ENCODE data around the gene APIP. TPM values are rescaled to one million over a fixed set of nuclear protein-coding genes. Genes with fewer than 3 reads are reported as not detected.

APIP gene
- total and polyA plus RNA-seq, 10 of the 15 experiments (the other 5 are each of a cell fraction or from before 2014, with no cell fraction given) = 26.8 to 87.1 (median 52.8) TPM

DNA sequence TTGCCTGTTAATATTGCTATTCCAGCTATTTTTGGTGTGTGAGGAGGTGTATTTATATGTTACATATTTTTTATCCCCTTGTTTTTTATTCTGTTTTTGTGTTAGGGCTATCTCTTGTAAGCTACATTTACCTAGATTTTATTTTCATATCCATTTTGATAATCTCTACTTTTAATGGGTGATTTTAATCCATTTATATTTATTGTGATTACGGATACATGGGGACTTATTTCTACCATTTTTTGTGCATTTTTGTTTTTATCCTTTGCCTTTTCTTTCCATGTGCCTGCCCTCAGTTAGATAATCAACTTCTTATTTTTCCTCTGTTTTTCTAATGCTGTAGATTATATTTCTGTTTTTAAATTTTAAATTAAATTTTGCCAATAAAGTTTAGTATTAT is 28.5 kb upstream of the APIP start:
- in situ Hi-C loops (cut with MboI) = no loop called here
- intact Hi-C loops (cut with micrococcal nuclease; ENCODE audit: unreplicated experiment) = no loop called here

GRCh38 chr11:34941688-34942087 is 25.5 kb upstream of the APIP start:
- ChIA-PET SMC1A (ENCODE audit: uncharacterized antibody, unreplicated experiment) (interaction anchor here (1.0 to 3.2 kb wide), 6 partner anchors 13 to 450 kb away, joined by 3 to 18 read pairs (median 4); no protein-coding TSS in a partner anchor), RAD21 (ENCODE audit: unreplicated experiment) (interaction anchor here (0.6 to 1.7 kb wide), 3 partner anchors 13 to 1523 kb away, joined by 3 read pairs; no protein-coding TSS in a partner anchor), POLR2A (no interaction called here), CTCF (interaction anchor here (1.0 to 2.6 kb wide), 11 partner anchors 12 to 364 kb away, joined by 3 to 16 read pairs (median 5); no protein-coding TSS in a partner anchor)
- H4K20me1 ChIP-seq (ENCODE audit: control insufficient read depth, insufficient read depth) = no peaks in the 10 kb centered on the region
- FAIRE-seq (no peak), DNase-seq (ENCODE audit: low read depth, low spot score) (no peak), ATAC-seq (no peak)
- BruUV-seq (replicated peaks) = no TSS peak
- in situ Hi-C loops (cut with MboI) (no loop called here), intact Hi-C loops (cut with micrococcal nuclease; ENCODE audit: unreplicated experiment) (no loop called here)
- 99% methylated on average over 13 of the region's 13 CpGs for whole genome bisulfite sequencing (ENCODE audit: insufficient coverage, insufficient replicate concordance, low lambda C conversion rate, missing lambda C conversion rate)
- H3K4me2 ChIP-seq (ENCODE audit: control insufficient read depth, insufficient read depth) = no peak overlapping the region
- H3K79me2 ChIP-seq (ENCODE audit: control insufficient read depth, insufficient read depth, low read length) = no peaks in the 10 kb centered on the region; the same call in 1 of the 2 replicates
- H3K36me3 ChIP-seq (ENCODE audit: control insufficient read depth in 2 of 2, insufficient read depth in 2 of 2, low read length in 1 of 2) = no peaks in the 10 kb centered on the region; a peak in 1 of 4 replicates
- no peaks in the 10 kb centered on the region for H3K27me3 ChIP-seq (replicated peaks in 1 of 2; ENCODE audit: control insufficient read depth in 2 of 2, insufficient read depth in 2 of 2, low read length in 1 of 2)
- 0 out of 3 replicates have a peak, but pooled peaks cover 2% of the 10 kb centered on the region for H3K9me3 ChIP-seq (replicated peaks; ENCODE audit: control insufficient read depth, insufficient read depth, low read length)
- H3K9ac ChIP-seq (ENCODE audit: control insufficient read depth, insufficient read depth, low read length) = no peak overlapping the region
- no peaks in the 10 kb centered on the region; the same call in 1 of the 2 replicates for H3K4me1 ChIP-seq (ENCODE audit: control insufficient read depth, insufficient read depth, low read length)
- H2AFZ ChIP-seq (ENCODE audit: control insufficient read depth, low read depth, low read length) = no peak overlapping the region
- no peak overlapping the region for H3K4me3 ChIP-seq
- no peak overlapping the region for H3K27ac ChIP-seq (ENCODE audit: control insufficient read depth, insufficient read depth)
- TF ChIP-seq ZZZ3 (IDR thresholded peaks at IDR 0.05; ENCODE audit: control insufficient read depth, insufficient read length, low read depth) = no peak
- TF ChIP-seq YY1 (IDR thresholded peaks at IDR 0.05; ENCODE audit: low read depth, low read length) = no peak
- TF ChIP-seq WRNIP1 (IDR thresholded peaks at IDR 0.05; ENCODE audit: borderline replicate concordance, low read depth, low read length) = no peak
- TF ChIP-seq KLF5 (IDR thresholded peaks at IDR 0.05; ENCODE audit: partially characterized antibody) = no peak
- no peak for TF ChIP-seq ZNF622 (IDR thresholded peaks at IDR 0.05)
- no peak for TF ChIP-seq REST (IDR thresholded peaks at IDR 0.05; ENCODE audit: low read depth, low read length)
- no peak for TF ChIP-seq ZBED1 (IDR thresholded peaks at IDR 0.05; ENCODE audit: borderline replicate concordance)
- no peak for TF ChIP-seq RAD51 (IDR thresholded peaks at IDR 0.05)
- TF ChIP-seq TCF12 (IDR thresholded peaks at IDR 0.05; ENCODE audit: low read depth, low read length) = no peak
- no peak for TF ChIP-seq CHD4 (IDR thresholded peaks at IDR 0.05)
- no peak for TF ChIP-seq STAT1 (conservative IDR thresholded peaks at IDR 0.05)
- TF ChIP-seq CHD1 (IDR thresholded peaks at IDR 0.05; ENCODE audit: low read depth, low read length) = no peak
- TF ChIP-seq, protein P1, sequence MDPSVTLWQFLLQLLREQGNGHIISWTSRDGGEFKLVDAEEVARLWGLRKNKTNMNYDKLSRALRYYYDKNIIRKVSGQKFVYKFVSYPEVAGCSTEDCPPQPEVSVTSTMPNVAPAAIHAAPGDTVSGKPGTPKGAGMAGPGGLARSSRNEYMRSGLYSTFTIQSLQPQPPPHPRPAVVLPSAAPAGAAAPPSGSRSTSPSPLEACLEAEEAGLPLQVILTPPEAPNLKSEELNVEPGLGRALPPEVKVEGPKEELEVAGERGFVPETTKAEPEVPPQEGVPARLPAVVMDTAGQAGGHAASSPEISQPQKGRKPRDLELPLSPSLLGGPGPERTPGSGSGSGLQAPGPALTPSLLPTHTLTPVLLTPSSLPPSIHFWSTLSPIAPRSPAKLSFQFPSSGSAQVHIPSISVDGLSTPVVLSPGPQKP (IDR thresholded peaks at IDR 0.05; ENCODE audit: low read depth, low read length) = no peak

More for the DNA sequence above, 28.5 kb upstream of the APIP start:
- no TSS peak for BruUV-seq (replicated peaks)
- FAIRE-seq (no peak), DNase-seq (ENCODE audit: low read depth, low spot score) (no peak), ATAC-seq (no peak)
- no peak overlapping the region for H3K27ac ChIP-seq (ENCODE audit: control insufficient read depth, insufficient read depth)
- ChIA-PET CTCF (no interaction called here), RAD21 (ENCODE audit: unreplicated experiment) (no interaction called here), POLR2A (no interaction called here), SMC1A (ENCODE audit: uncharacterized antibody, unreplicated experiment) (interaction anchor here (1.4 to 2.3 kb wide), 4 partner anchors 13 to 230 kb away, joined by 3 to 5 read pairs (median 4); no protein-coding TSS in a partner anchor)
- H3K4me1 ChIP-seq (ENCODE audit: control insufficient read depth, insufficient read depth, low read length) = no peaks in the 10 kb centered on the region; the same call in 1 of the 2 replicates
- no peaks in the 10 kb centered on the region; the same call in 1 of the 2 replicates for H3K79me2 ChIP-seq (ENCODE audit: control insufficient read depth, insufficient read depth, low read length)
- no peak overlapping the region for H3K4me2 ChIP-seq (ENCODE audit: control insufficient read depth, insufficient read depth)
- no peak overlapping the region for H3K9ac ChIP-seq (ENCODE audit: control insufficient read depth, insufficient read depth, low read length)
- H3K4me3 ChIP-seq = no peak overlapping the region
- no peaks in the 10 kb centered on the region for H4K20me1 ChIP-seq (ENCODE audit: control insufficient read depth, insufficient read depth)
- no peak for TF ChIP-seq PAX8 (IDR thresholded peaks at IDR 0.05)
- no peak for TF ChIP-seq STAT1 (conservative IDR thresholded peaks at IDR 0.05)
- H3K36me3 ChIP-seq (ENCODE audit: control insufficient read depth in 2 of 2, insufficient read depth in 2 of 2, low read length in 1 of 2) = peaks cover 0 to 4% of the 10 kb centered on the region in 2 experiments; a peak in 1 of 4 replicates
- H3K9me3 ChIP-seq (replicated peaks; ENCODE audit: control insufficient read depth, insufficient read depth, low read length) = 0 out of 3 replicates have a peak, but pooled peaks cover 2% of the 10 kb centered on the region
- 96% methylated on average over 1 of the region's 1 CpG for WGBS (ENCODE audit: insufficient coverage, insufficient replicate concordance, low lambda C conversion rate, missing lambda C conversion rate)
- no peaks in the 10 kb centered on the region for H3K27me3 ChIP-seq (replicated peaks in 1 of 2; ENCODE audit: control insufficient read depth in 2 of 2, insufficient read depth in 2 of 2, low read length in 1 of 2)
- H2AFZ ChIP-seq (ENCODE audit: control insufficient read depth, low read depth, low read length) = no peak overlapping the region
